Middle frontal gyrus (tissue), 1 donor: ENCODE data around the gene XKR8.
"Not testable (repeated sequence)": the region's sequence is repeated elsewhere in the genome, so short reads cannot be mapped to it uniquely, and the experiment has no call there.

Experiments used
- DNase-seq: peaks from one replicate; pipeline ENCODE4 v3.0.0-alpha.2; 2015; ENCODE audit warnings: low spot score; ENCODE audit errors: extremely low spot score

The XKR8 gene

GRCh38 chr1:27990920-27991537 is 31.3 kb downstream of the XKR8 start:
- DNase-seq: no peak

- DNase-seq: no peak
Measured at GRCh38 chr1:27992276-27992675, 32.5 kb downstream of the XKR8 start.

- DNase-seq: peak; percentile 40
Measured at GRCh38 chr1:27993241-27993640, 33.5 kb downstream of the XKR8 start.

DNA sequence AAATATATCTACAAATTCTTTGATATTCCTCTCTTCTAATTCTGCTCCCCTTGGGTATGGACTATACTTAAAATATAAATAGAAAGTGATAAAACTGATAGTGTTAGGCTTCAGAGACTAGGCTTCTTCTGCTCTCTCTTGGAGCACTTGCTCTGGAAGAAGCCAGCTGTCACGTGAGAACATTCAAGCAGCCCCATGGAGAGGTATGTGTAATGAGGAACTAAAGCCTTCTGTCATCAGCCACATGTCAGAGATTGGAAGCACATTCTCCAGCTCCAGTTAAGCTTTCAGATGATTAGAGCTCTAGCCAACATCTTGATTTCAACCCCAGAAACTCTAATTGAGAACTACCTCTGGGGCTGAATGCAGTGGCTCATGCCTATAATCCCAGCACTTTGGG is 34.3 kb downstream of the XKR8 start:
- DNase-seq: no peak

GRCh38 chr1:27994526-27994925 is 34.8 kb downstream of the XKR8 start:
- not testable (repeated sequence) for DNase-seq

DNA sequence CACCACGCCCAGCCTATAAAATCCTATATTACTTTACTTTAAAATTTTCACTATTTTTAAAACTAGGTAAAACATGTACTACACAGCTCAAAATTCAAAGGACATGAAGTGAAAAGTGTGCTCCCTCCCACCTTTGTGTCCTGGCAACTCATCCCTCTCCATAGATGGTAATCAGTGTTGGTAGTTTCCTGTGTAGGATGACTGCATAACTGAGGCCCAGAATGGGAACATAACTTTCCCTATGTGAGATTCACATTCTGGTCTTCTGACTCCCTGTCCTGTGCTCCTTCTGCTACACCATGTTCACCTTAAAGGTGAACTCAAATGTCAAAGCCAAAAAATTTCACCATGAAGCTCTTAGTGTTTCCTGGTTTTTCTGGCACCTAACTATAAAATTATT is 39.3 kb downstream of the XKR8 start:
- no peak for DNase-seq

DNA sequence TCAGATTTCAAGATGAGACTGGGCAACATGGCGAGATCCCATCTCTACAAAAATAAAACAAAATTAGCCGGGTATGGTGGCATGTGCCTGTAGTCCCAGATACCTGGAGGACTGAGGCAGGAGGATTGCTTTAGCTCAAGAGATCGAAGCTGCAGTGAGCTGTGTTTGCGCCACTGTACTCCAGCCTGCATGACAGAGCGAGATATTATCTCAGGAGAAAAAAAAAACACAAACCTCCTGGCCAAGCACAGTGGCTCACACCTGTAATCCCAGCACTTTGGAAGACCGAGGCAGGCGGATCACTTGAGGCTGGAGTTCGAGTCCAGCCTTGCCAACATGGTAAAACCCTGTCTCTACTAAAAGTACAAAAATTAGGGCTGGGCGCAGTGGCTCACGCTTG is 42.8 kb downstream of the XKR8 start:
- DNase-seq: no peak

DNA sequence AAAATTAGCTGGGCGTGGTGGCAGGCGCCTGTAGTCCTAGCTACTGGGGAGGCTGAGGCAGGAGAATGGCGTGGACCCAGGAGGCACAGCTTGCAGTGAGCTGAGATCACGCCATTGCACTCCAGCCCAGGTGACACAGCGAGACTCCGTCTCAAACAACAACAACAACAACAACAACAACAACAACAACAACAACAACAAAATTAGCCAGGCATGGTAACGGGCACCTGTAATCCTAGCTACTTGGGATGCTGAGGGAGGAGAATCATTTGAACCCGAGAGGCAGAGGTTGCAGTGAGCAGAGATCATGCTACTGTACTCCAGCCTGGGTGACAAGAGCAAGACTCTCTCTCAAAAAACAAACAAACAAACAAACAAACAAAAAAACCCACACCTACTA is 43.3 kb downstream of the XKR8 start:
- not testable (repeated sequence) for DNase-seq

DNA sequence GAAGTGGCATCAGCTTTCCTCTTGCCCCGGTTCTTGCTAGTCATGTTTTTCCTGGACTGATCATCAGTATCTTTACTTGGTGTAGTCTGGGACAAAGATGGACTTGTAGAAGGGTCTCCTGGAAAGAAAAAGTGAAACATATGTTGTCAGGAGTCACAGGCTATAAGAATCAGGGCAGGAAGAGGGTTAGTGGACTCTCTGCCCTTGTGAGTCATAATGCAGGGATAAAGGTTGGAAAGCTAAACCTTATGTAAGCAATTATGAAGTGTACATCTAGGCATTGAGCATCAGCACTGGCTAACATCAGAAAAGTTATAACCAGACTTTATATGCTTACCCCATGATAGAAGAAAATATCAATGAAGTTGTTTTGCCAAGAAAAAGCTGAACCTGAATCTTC is 51.2 kb downstream of the XKR8 start:
- DNase-seq: no peak
